ENCODE data around the gene RAB33A.

GRCh38 chrX:130158311-130158710, 13.5 kb upstream of the RAB33A start:
- TF ChIP-seq, protein P1, sequence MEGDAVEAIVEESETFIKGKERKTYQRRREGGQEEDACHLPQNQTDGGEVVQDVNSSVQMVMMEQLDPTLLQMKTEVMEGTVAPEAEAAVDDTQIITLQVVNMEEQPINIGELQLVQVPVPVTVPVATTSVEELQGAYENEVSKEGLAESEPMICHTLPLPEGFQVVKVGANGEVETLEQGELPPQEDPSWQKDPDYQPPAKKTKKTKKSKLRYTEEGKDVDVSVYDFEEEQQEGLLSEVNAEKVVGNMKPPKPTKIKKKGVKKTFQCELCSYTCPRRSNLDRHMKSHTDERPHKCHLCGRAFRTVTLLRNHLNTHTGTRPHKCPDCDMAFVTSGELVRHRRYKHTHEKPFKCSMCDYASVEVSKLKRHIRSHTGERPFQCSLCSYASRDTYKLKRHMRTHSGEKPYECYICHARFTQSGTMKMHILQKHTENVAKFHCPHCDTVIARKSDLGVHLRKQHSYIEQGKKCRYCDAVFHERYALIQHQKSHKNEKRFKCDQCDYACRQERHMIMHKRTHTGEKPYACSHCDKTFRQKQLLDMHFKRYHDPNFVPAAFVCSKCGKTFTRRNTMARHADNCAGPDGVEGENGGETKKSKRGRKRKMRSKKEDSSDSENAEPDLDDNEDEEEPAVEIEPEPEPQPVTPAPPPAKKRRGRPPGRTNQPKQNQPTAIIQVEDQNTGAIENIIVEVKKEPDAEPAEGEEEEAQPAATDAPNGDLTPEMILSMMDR (IDR thresholded peaks at IDR 0.05) = no peak
- no peak for TF ChIP-seq POLR2A (IDR thresholded peaks at IDR 0.05)

Data from esophagus squamous epithelium (tissue), 4 donors.